ENCODE measurements around the gene FRMD4B.

DNA sequence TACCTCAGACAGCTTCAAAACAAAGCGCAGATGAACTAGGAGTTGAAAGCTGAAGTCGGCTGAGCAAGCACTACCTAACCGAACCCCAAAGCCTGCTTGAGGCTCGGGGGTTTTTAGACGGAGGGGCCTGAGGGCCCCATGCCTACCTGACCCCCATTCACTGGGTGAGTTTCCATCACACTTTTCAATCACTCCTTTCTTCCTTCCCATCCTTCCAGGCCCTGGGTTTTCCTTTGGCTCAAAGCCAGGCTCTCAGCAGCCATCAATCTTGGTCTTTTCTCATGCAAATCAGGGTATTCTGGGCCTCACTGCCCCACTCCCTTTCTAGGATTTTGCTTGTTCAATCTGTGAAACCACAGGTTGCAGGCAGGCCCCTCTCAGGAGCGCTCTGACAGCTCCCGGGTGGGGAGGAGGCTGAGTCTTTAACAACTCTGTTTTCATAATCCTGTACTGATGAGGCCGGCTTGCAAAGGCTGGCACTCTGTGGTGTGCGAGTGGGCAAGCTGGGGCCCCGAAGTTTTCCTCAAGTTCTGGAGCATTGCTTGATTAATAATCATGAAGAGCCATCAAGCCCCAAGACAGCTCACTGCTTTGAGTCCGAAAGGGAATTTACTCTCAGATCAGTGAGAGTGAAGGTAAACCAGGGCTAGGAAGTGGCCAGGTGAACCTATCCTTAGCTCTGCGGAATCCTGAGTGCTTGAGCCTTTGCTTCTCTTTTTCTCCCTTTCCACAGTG is 97.6 kb downstream of the FRMD4B start:
- no peak for TF ChIP-seq CTCF (conservative IDR thresholded peaks at IDR 0.05; ENCODE audit: low read length)
- TF ChIP-seq EZH2phosphoT487 (IDR thresholded peaks at IDR 0.05; ENCODE audit: borderline replicate concordance, low read depth, low read length), result no peak

Data from OCI-LY7 (cell line).